ENCODE data around the gene MCIDAS. TPM values are rescaled to one million over a fixed set of nuclear protein-coding genes. Genes with fewer than 3 reads are reported as not detected.

Gene MCIDAS
- not detected in 2 replicates for total RNA-seq

DNA sequence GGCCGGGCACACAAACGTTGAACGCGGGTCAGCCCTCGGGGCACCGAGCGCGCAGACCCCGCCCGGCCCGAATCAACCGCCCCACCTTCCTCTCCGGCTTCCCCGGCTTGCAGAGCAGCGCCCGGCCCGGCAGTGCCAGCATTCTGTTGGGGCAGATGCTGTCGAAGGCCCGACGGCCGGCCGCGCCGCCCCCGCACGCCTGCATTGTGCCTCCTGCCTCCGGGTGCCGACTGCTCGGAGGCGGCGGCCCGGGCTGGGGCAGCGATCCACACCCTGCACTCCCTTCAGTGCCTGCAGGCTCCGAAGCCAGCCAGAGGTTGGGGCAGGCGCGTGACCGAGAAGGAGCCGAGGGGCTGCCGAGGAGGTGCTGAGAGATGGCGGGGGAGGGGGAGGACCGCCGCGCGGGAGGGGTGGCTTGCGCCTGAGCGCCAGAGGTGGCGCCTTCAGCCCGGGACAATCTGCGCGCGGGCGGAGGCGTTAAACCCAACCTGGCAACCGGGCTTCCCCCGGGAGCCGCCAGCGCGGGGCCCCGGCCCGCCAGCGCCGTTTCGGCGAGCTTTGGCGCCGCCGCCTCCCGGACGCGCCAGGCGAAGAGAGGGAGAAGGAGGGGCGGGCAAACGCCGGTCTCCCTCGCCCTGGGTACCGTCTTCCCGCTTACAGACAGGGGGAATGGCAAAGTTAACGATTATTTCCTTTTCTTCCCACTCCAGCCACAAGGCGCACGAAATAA is at the start of gene MCIDAS:
Gene MCIDAS, minus strand, starts transcription at position 382 of the 730 bp plus-strand sequence. Its CDS starts 177 bp downstream, at position 205.

DNA sequence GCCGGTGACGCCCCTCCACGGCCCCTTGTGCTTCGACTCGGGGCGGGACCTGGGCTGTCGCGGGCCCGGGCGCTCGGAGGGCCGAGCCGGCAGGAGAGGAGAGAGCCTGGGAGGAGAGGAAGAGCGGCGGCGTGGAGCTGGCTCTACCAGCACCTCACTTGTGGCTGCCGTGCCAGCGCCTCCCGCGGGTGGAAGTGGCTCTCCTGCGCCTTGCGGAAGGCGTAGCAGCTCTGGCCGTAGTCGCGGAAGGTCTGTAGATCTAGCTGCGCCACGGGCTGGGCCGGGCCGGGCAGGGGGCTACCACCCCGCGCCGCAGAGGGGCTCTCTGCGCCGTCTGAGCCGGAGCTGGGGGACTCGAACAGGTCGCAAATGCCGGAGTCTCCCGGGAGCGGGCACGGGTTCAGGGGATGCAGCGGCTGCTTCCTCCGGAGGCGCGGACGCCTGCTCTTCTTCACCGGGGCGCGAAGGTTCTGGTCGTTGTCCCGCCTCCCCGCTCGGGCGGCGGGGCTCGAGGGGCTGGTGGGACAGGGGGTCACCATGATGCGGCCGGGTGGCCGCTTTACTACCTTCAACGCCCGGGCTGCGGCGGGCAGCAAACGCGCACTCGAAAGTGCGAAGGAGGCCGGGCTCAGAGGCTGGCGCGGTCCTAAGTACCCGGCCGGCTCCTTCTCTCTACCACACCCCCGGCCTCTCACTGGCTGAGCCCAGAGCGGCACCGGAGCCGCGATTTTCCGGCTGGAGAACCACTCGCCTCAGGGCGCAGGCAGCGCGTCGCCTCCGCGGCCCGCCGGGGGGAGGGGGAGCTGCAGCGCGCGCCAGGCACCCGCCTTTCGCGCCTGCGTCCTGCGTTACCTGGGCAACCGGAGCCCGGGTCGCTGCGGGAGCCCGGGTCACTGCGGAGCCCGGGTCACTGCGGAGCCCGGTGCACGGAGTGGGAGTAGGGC is 6.1 kb upstream of the MCIDAS start, which contains the start of gene CCNO:
Gene CCNO, minus strand, starts transcription at position 624 of the 944 bp plus-strand sequence. Its CDS starts 85 bp downstream, at position 539.

DNA sequence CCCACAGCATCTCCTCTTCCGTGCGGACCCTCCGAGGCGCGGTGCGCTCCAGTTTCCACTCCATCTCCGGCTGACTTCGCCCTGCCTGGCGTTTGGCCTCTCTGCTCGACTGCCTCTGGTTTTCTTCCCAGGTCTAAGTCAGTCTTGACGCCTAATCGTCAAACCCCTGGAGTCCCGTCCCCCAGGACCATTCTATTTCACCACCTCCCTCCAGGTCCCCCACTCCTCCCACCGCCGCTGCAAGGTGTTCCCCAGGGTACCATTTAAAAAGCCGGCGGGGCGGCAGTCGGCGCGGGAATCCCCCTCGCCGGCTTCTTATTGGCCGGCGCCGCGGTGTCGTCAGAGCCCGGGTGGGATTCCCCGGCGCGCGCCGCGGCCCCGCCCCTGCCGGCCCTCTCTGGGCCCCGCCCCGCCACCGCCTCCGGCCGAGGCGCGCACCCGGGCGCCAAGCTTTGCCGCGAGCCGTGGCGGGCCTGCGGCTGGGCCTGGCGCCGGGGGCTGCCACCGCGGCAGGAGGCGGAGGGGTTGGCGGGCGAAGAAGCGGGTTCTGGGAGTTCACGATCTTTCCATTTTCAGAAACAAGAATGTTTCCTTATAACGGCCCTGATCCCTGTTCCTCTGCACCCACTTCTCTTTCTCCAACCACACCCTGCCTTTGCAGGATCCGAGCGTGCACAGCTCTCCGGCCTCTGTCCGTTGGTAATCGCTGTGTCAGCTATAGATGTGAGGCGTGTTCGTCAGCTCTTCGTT is 54.0 kb downstream of the MCIDAS start, which contains the start of gene CDC20B:
Gene CDC20B, minus strand, starts transcription at position 241 of the 750 bp plus-strand sequence. Its CDS starts 177 bp downstream, at position 64.

Other genes starting within 250 kb of the MCIDAS start
- gene ESM1, start 241.7 kb downstream of the MCIDAS start, total RNA-seq, result 0.57 and 3.3 TPM in 2 replicates
- not detected in 2 replicates for gene GZMK, start 203.1 kb downstream of the MCIDAS start, total RNA-seq
- gene GZMA, start 124.7 kb downstream of the MCIDAS start, total RNA-seq, result not detected in 2 replicates
- 105 and 131 TPM in 2 replicates for gene GPX8, start 67.1 kb downstream of the MCIDAS start, total RNA-seq
- under 0.01 TPM in 1 of 2 replicates, not detected in the other for gene CDC20B, start 54.1 kb downstream of the MCIDAS start, total RNA-seq
- not detected in 2 replicates for gene CCNO, start 6.3 kb upstream of the MCIDAS start, total RNA-seq
- gene DHX29, start 80.4 kb upstream of the MCIDAS start, total RNA-seq, result 28.7 and 33.7 TPM in 2 replicates
- 71.0 and 88.0 TPM in 2 replicates for gene MTREX, start 80.7 kb upstream of the MCIDAS start, total RNA-seq

Data from smooth muscle cell of bladder (primary cell).